NB4 (cell line): ENCODE results near the gene CSTF1.

Experiments
- CTCF ChIP-seq: IDR thresholded peaks from one replicate; pipeline ENCODE4 v1.5.1; 2012; ENCODE audit warnings: low read depth, low read length
- MYC ChIP-seq: IDR thresholded peaks from 2 replicates; pipeline ENCODE4 v1.6.1; 2011; ENCODE audit warnings: low read depth, low read length
- POLR2A ChIP-seq: IDR thresholded peaks from 2 replicates; pipeline ENCODE4 v1.6.1; 2011; ENCODE audit warnings: mild to moderate bottlenecking; ENCODE audit not compliant: insufficient read length; ENCODE audit errors: extremely low read depth

DNA sequence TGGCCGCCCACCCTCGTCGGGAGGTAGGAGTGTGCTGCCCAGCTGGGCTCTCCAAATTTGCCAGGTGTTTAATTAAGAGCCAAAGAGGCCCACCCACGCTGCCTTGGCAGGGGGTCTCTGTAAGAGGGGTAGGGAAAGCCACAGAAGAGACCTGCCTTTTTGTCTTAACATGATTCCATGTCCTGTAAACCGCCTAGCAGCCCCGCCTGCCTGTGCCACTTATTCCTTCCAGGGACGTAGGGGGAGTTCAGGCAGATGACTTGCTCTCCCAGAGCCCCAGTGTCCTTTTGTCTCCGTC lies 31.6 kb upstream of the CSTF1 start:
- TF ChIP-seq CTCF (no peak), MYC (no peak), POLR2A (no peak)
